Breast epithelium (tissue), 3 donors: Measurements from ENCODE around the gene ATP2A1. TPM values are rescaled to one million over a fixed set of nuclear protein-coding genes. Genes with fewer than 3 reads are reported as not detected.

Experiments used
- total RNA-seq, 3 donors: library from RNA; depleted of rRNA; stranded (reverse); fragments of >200 nt; gene quantifications; one replicate each; pipeline ENCODE4 v1.1.0, GENCODE V29; 2016

ATP2A1 gene
- total RNA-seq, 3 donors from 2014 or later: 0.15 to 0.48 (median 0.33) TPM

Other genes starting within 250 kb of the ATP2A1 start
- gene NPIPB8, start 240.4 kb upstream of the ATP2A1 start, total RNA-seq: not detected
- 100 to 1,000 TPM; 203 to 259 (median 214) TPM for gene EIF3C, start 167.0 kb upstream of the ATP2A1 start, total RNA-seq
- gene NPIPB9, start 126.7 kb upstream of the ATP2A1 start, total RNA-seq: 10 to 100 TPM in 1 of 3 donors, 1 to 10 TPM in 2; 6.4 to 12.3 (median 6.6) TPM
- 10 to 100 TPM; 43.8 to 62.6 (median 58.1) TPM for gene ATXN2L, start 55.5 kb upstream of the ATP2A1 start, total RNA-seq
- 100 to 1,000 TPM in 1 of 3 donors, 10 to 100 TPM in 2; 97.9 to 103 (median 98.4) TPM for gene TUFM, start 32.1 kb upstream of the ATP2A1 start, total RNA-seq
- gene SH2B1, start 14.6 kb upstream of the ATP2A1 start, total RNA-seq: 10 to 100 TPM; 20.0 to 28.8 (median 23.6) TPM
- gene RABEP2, start 46.8 kb downstream of the ATP2A1 start, total RNA-seq: 10 to 100 TPM; 14.2 to 35.1 (median 25.6) TPM
- gene CD19, start 53.5 kb downstream of the ATP2A1 start, total RNA-seq: not detected
- gene NFATC2IP, start 72.4 kb downstream of the ATP2A1 start, total RNA-seq: 10 to 100 TPM; 23.2 to 38.1 (median 27.9) TPM
- 10 to 100 TPM; 15.1 to 19.5 (median 17.8) TPM for gene SPNS1, start 96.3 kb downstream of the ATP2A1 start, total RNA-seq
- 1 to 10 TPM; 4.0 to 8.2 (median 4.3) TPM for gene LAT, start 106.6 kb downstream of the ATP2A1 start, total RNA-seq